Activated T-helper 17 cell treated with anti-CD3 and anti-CD28 coated beads, Interleukin-2, amount 50 U/mL, for 72 hours (primary cell): Measurements from ENCODE around the gene ZGPAT. TPM values are rescaled to one million over a fixed set of nuclear protein-coding genes. Genes with fewer than 3 reads are reported as not detected.
"Not testable (repeated sequence)": the region's sequence is repeated elsewhere in the genome, so short reads cannot be mapped to it uniquely, and the experiment has no call there.

Experiments used
- ATAC-seq: fragments of 150-1000 bp; cut with Tn5 transposase; replicated peaks from 2 replicates; pipeline ENCODE4 v1.10.0; 2021; ENCODE audit warnings: mild to moderate bottlenecking, moderate library complexity
- H3K27ac Mint-ChIP-seq: one replicate; pipeline ENCODE4 v1.8.0; 2022; ENCODE audit warnings: mixed read lengths
- H3K27me3 Mint-ChIP-seq: one replicate; pipeline ENCODE4 v1.8.0; 2022; ENCODE audit warnings: mixed read lengths
- H3K36me3 Mint-ChIP-seq: one replicate; pipeline ENCODE4 v1.8.0; 2022; ENCODE audit warnings: low read depth, mild to moderate bottlenecking, mixed read lengths
- H3K4me1 Mint-ChIP-seq: one replicate; pipeline ENCODE4 v1.8.0; 2022; ENCODE audit warnings: mixed read lengths
- H3K4me3 Mint-ChIP-seq: one replicate; pipeline ENCODE4 v1.8.0; 2022; ENCODE audit warnings: mild to moderate bottlenecking, mixed read lengths
- H3K9me3 Mint-ChIP-seq: one replicate; pipeline ENCODE4 v1.8.0; 2022; ENCODE audit warnings: mixed read lengths
- total RNA-seq, 2 donors: library from RNA; stranded (reverse); gene quantifications; one replicate each; pipeline ENCODE4 v1.2.3, GENCODE V29; 2022

ZGPAT gene
- total RNA-seq: 10 to 100 TPM; 18.3 to 24.7 TPM

- H3K4me1 Mint-ChIP-seq: peaks cover 22% of the 10 kb centered on the region
- peaks cover 3% of the 10 kb centered on the region for H3K9me3 Mint-ChIP-seq
- peak within 1 kb of the TSS; percentile 89 for H3K27ac Mint-ChIP-seq
- H3K36me3 Mint-ChIP-seq: peaks cover 75% of the 10 kb centered on the region
- no peaks in the 10 kb centered on the region for H3K27me3 Mint-ChIP-seq
- ATAC-seq: peak; percentile 89
- H3K4me3 Mint-ChIP-seq: peak within 1 kb of the TSS; percentile 95
These were observed at the start of gene ZGPAT, which contains the start of gene ARFRP1 for GRCh38 chr20:63707558-63708300. TSS of gene ZGPAT (plus strand) at chr20:63708039. CDS start at chr20:63708581, 542 bp downstream. TSS of gene ARFRP1 (minus strand) at chr20:63707976. CDS start at chr20:63707091, 885 bp downstream.

GRCh38 chr20:63658749-63659187 lies 49.1 kb upstream of the ZGPAT start:
- H3K4me1 Mint-ChIP-seq: peaks cover 9% of the 10 kb centered on the region
- no peaks in the 10 kb centered on the region for H3K9me3 Mint-ChIP-seq
- peaks cover 37% of the 10 kb centered on the region for H3K36me3 Mint-ChIP-seq
- ATAC-seq: peak; percentile 7
- no peaks in the 10 kb centered on the region for H3K27me3 Mint-ChIP-seq
- H3K4me3 Mint-ChIP-seq: peak overlapping the region; percentile 97
- H3K27ac Mint-ChIP-seq: peak overlapping the region; percentile 95

GRCh38 chr20:63659370-63659769 lies 48.5 kb upstream of the ZGPAT start:
- peak overlapping the region; percentile 97 for H3K4me3 Mint-ChIP-seq
- H3K36me3 Mint-ChIP-seq: peaks cover 37% of the 10 kb centered on the region
- peak overlapping the region; percentile 95 for H3K27ac Mint-ChIP-seq
- no peak for ATAC-seq
- H3K4me1 Mint-ChIP-seq: peaks cover 9% of the 10 kb centered on the region
- no peaks in the 10 kb centered on the region for H3K27me3 Mint-ChIP-seq
- H3K9me3 Mint-ChIP-seq: no peaks in the 10 kb centered on the region

- not testable (repeated sequence) for H3K9me3 Mint-ChIP-seq, ATAC-seq, H3K27me3 Mint-ChIP-seq, H3K4me1 Mint-ChIP-seq, H3K27ac Mint-ChIP-seq
- H3K36me3 Mint-ChIP-seq: peaks cover 37% of the 10 kb centered on the region
- H3K4me3 Mint-ChIP-seq: peak overlapping the region; percentile 97
These were observed 47.7 kb upstream of the ZGPAT start for GRCh38 chr20:63660174-63660573.

GRCh38 chr20:63660622-63661021 lies 47.2 kb upstream of the ZGPAT start:
- no peaks in the 10 kb centered on the region for H3K27me3 Mint-ChIP-seq
- peaks cover 37% of the 10 kb centered on the region for H3K36me3 Mint-ChIP-seq
- H3K27ac Mint-ChIP-seq: no peak overlapping the region
- ATAC-seq: no peak
- no peak overlapping the region for H3K4me3 Mint-ChIP-seq
- peaks cover 5% of the 10 kb centered on the region for H3K4me1 Mint-ChIP-seq
- no peaks in the 10 kb centered on the region for H3K9me3 Mint-ChIP-seq

GRCh38 chr20:63661108-63661507 lies 46.7 kb upstream of the ZGPAT start:
- peaks cover 42% of the 10 kb centered on the region for H3K36me3 Mint-ChIP-seq
- H3K27ac Mint-ChIP-seq: no peak overlapping the region
- H3K4me3 Mint-ChIP-seq: no peak overlapping the region
- H3K27me3 Mint-ChIP-seq: no peaks in the 10 kb centered on the region
- ATAC-seq: no peak
- peaks cover 5% of the 10 kb centered on the region for H3K4me1 Mint-ChIP-seq
- no peaks in the 10 kb centered on the region for H3K9me3 Mint-ChIP-seq

GRCh38 chr20:63661959-63662812 lies 45.7 kb upstream of the ZGPAT start:
- H3K27ac Mint-ChIP-seq: no peak overlapping the region
- ATAC-seq: no peak

GRCh38 chr20:63662813-63663189 lies 45.0 kb upstream of the ZGPAT start:
- H3K27me3 Mint-ChIP-seq: no peaks in the 10 kb centered on the region
- no peaks in the 10 kb centered on the region for H3K9me3 Mint-ChIP-seq
- H3K4me1 Mint-ChIP-seq: peaks cover 5% of the 10 kb centered on the region
- no peak overlapping the region for H3K4me3 Mint-ChIP-seq
- no peak overlapping the region for H3K27ac Mint-ChIP-seq
- no peak for ATAC-seq
- H3K36me3 Mint-ChIP-seq: peaks cover 59% of the 10 kb centered on the region

More at GRCh38 chr20:63661959-63662812, 45.7 kb upstream of the ZGPAT start:
- Mint-ChIP-seq H3K4me1 (peaks cover 5% of the 10 kb centered on the region), H3K9me3 (no peaks in the 10 kb centered on the region), H3K4me3 (no peak overlapping the region), H3K27me3 (no peaks in the 10 kb centered on the region), H3K36me3 (peaks cover 52% of the 10 kb centered on the region)

GRCh38 chr20:63663332-63664066 lies 44.3 kb upstream of the ZGPAT start:
- H3K27ac Mint-ChIP-seq: no peak overlapping the region
- no peaks in the 10 kb centered on the region for H3K9me3 Mint-ChIP-seq
- H3K27me3 Mint-ChIP-seq: no peaks in the 10 kb centered on the region
- peaks cover 2% of the 10 kb centered on the region for H3K4me1 Mint-ChIP-seq
- no peak for ATAC-seq
- no peak overlapping the region for H3K4me3 Mint-ChIP-seq
- peaks cover 60% of the 10 kb centered on the region for H3K36me3 Mint-ChIP-seq

- Mint-ChIP-seq H3K4me1 (no peaks in the 10 kb centered on the region), H3K27me3 (no peaks in the 10 kb centered on the region), H3K4me3 (no peak overlapping the region), H3K36me3 (peaks cover 60% of the 10 kb centered on the region), H3K27ac (no peak overlapping the region), H3K9me3 (no peaks in the 10 kb centered on the region)
- no peak for ATAC-seq
These were observed 43.5 kb upstream of the ZGPAT start for GRCh38 chr20:63664143-63664851.

GRCh38 chr20:63664861-63665594 lies 42.8 kb upstream of the ZGPAT start:
- H3K9me3 Mint-ChIP-seq: no peaks in the 10 kb centered on the region
- peaks cover 54% of the 10 kb centered on the region for H3K36me3 Mint-ChIP-seq
- H3K4me3 Mint-ChIP-seq: no peak overlapping the region
- no peaks in the 10 kb centered on the region for H3K27me3 Mint-ChIP-seq
- H3K4me1 Mint-ChIP-seq: no peaks in the 10 kb centered on the region
- ATAC-seq: no peak
- no peak overlapping the region for H3K27ac Mint-ChIP-seq

GRCh38 chr20:63665708-63666107 lies 42.1 kb upstream of the ZGPAT start:
- Mint-ChIP-seq H3K4me1 (no peaks in the 10 kb centered on the region), H3K4me3 (no peak overlapping the region), H3K9me3 (no peaks in the 10 kb centered on the region), H3K27me3 (no peaks in the 10 kb centered on the region), H3K36me3 (peaks cover 47% of the 10 kb centered on the region), H3K27ac (no peak overlapping the region)
- no peak for ATAC-seq

- no peak overlapping the region for H3K27ac Mint-ChIP-seq
- H3K27me3 Mint-ChIP-seq: no peaks in the 10 kb centered on the region
- H3K4me1 Mint-ChIP-seq: no peaks in the 10 kb centered on the region
- H3K9me3 Mint-ChIP-seq: no peaks in the 10 kb centered on the region
- ATAC-seq: no peak
- peaks cover 43% of the 10 kb centered on the region for H3K36me3 Mint-ChIP-seq
- no peak overlapping the region for H3K4me3 Mint-ChIP-seq
These were observed 40.0 kb upstream of the ZGPAT start for GRCh38 chr20:63667858-63668257.
